KG1 (cell line): ENCODE data around the gene GPR160.
"Not testable (repeated sequence)": the region's sequence is repeated elsewhere in the genome, so short reads cannot be mapped to it uniquely, and the experiment has no call there.

Experiments
- DNase-seq: peaks from one replicate; lab custom pipeline; 2025; lab: John Stamatoyannopoulos, UW

Gene GPR160

DNA sequence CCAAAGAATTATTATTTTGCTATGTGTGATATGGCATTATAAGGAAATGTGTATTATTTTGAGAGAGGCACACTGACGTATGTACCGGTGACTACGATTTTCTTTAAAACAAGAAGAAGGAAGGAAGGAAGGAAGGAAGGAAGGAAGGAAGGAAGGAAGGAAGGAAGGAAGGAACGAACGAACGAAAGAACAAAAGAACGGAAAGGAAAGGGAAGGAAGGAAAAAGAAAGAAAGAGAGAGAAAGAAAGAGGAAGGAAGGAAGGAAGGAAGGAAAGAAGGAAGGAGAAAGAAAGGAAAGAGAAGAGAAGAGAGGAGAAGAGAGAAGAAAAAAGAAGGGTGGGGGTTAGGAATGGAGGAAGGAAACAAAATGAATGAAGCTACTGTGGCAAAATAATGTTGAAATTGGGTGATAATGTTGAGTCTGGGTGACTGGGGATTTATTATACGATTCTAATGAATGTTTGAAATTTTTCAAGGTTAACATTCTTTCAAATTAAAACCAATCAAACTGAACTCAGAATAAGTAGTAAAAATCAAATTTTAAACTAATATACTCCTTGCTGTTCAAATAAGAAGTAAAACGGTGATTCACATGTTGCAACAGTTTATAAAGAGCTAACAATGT, 73.5 kb downstream of the GPR160 start:
- DNase-seq, result no peak

- not testable (repeated sequence) for DNase-seq
Measured at GRCh38 chr3:170114165-170114564, 76.4 kb downstream of the GPR160 start.

DNA sequence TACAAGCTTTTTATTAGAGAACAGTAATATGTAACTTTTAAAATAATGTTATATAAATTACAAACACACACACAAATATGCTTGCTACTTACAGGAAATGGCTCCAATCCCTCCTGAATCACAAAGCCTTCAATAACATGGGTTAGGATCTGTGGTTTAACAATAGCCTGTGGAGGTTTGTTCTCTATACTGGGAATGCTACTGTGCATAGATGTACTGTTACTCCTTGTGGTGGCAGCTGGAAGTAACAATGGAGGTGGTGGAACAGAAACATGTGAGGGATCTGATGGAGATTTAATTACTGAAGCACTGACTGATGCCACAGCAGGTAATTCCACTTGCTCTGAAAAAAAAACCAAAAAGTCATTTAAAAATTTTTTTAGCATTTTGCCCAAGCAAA, 79.3 kb downstream of the GPR160 start:
- no peak for DNase-seq

DNA sequence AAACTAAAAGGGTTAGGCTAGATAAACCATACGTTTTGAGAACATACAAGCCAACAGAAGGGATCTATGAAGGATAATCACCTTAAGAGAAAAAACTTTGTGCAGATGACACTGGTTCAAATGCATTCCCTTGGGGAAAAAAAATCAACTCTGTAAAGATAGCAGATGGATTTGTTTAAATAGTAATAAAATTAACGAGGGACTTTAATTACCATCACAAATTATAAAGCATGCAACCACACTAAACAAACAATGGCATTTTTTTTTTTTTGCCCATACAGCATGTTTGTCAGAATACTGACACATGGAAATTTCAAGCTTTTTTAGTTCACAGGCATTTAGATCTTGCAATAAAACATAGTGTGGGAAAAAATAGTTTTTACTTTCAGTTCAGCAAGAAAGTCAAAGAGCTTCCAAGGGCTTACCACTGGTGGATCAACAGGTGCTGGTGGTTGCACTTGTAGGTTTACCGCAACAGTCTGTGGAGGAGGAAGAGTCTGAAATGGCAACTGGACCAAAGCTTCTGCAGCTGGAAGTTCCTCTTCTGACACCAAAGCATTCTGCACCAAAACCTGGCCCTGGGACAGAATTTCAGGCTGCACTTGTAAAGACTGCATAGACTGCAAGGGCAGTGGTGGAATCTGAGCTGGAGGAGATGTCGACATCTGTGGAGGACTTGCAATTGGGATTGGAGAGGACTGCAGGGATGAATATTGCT, 90.6 kb downstream of the GPR160 start:
- no peak for DNase-seq

DNA sequence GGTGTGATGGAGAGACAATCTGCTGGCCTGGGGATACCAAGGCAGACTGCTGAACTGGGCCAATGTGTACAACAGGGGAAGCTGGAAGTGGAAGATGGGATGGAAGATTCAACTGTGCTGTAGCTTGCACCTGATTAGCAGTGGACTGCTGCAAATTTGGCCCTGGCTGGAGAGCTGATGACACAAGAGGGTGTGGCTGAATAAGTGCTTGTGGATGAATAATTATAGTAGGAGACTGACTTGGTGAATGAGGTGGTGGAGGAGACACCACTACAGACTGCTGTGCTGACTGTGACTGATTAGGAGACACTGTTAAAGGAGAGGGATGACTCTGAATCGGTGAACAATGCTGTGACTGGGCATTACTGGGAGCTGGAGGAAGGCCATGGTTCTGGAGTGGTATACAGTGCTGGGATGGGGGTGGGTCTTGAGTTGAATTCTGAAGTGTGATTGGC, 91.2 kb downstream of the GPR160 start:
- DNase-seq, result no peak

DNA sequence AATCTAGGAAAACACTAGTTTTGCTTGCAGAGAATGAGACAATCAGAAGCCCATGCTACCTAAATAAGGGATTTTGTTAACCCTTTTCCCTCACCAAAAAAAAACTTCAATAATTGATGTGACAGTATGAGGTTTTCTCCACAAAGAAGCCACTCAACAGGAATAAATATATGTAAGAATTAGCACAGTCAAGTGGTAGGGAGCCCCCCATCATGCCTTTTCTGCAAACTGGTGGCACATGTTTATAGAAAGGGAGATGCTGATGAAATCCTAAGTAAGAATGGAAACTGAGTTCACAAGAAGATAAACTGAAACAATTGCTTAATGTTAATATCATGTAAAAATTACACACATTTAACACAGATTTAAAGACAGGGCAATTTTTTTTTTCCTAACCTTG, 92.7 kb downstream of the GPR160 start:
- no peak for DNase-seq

DNA sequence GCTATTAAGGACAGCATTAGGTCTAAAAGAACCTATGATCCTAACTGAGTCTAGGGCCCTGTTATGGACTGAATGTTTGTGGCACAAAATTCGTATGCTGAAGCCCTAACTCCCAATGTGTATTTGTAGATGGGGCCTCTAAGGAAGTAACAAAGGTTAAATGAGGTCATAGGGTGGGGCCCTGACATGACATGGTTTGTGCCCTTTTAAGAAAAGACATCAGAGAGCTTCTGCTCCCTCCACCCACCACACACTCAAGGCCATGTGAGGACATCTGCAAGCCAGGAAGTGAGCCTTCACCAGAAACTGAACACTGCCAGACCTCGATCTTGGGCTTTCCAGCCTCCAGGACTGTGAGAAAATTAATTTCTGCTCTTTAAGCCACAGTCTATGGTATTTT, 94.5 kb downstream of the GPR160 start:
- DNase-seq, result no peak
